8988T (cell line): ENCODE measurements around the gene MCRS1.
"Not testable (repeated sequence)": the region's sequence is repeated elsewhere in the genome, so short reads cannot be mapped to it uniquely, and the experiment has no call there.

ENCODE experiments used
- DNase-seq: peaks from one replicate; pipeline ENCODE4 v3.0.0; 2011

Gene MCRS1, protein sequence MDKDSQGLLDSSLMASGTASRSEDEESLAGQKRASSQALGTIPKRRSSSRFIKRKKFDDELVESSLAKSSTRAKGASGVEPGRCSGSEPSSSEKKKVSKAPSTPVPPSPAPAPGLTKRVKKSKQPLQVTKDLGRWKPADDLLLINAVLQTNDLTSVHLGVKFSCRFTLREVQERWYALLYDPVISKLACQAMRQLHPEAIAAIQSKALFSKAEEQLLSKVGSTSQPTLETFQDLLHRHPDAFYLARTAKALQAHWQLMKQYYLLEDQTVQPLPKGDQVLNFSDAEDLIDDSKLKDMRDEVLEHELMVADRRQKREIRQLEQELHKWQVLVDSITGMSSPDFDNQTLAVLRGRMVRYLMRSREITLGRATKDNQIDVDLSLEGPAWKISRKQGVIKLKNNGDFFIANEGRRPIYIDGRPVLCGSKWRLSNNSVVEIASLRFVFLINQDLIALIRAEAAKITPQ

DNA sequence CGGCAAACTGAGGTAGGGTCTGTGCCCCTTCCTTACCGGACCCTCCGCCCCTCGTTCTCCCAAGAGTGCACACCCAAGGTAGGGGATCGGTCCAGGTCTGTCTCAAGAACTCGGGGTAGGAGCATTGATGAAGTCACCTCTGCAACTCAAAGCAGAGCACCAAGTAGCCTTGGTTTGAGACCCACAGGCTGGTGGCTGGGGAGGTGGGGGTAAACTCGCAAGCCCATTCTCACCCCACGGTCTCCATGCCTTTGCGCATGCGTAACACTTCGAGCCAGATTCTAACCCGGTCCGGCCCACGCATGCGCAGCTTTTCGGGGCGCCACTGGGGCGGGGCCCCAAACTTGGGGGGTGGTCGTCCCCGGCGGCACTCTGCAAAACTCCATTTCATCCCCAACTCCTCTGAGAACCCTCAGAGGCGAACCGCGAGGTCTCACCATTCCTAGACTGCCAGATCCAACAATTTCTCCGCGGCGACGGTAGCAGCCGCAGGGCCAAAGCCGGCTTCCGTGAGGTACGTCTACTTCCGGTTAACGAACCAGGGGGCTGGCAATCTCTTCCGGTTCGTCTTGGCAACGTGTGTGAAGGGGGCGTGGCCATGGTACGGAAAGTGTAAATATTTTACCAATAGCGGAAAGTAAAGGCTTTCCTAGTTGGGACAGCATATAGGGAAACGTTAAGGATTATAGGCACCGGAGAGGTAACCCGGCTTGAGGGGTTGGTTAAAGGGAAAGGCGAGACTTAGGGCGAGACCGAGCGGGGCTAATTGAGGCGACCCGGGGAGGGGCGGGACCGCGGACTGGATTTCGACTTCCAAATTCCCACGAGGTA, at the start of gene MCRS1:
MCRS1 (minus strand) TSS at position 532 of the 831 bp plus-strand sequence. CDS start 1,411 bp downstream, outside the sequence.
- DNase-seq, result peak; percentile 91

DNA sequence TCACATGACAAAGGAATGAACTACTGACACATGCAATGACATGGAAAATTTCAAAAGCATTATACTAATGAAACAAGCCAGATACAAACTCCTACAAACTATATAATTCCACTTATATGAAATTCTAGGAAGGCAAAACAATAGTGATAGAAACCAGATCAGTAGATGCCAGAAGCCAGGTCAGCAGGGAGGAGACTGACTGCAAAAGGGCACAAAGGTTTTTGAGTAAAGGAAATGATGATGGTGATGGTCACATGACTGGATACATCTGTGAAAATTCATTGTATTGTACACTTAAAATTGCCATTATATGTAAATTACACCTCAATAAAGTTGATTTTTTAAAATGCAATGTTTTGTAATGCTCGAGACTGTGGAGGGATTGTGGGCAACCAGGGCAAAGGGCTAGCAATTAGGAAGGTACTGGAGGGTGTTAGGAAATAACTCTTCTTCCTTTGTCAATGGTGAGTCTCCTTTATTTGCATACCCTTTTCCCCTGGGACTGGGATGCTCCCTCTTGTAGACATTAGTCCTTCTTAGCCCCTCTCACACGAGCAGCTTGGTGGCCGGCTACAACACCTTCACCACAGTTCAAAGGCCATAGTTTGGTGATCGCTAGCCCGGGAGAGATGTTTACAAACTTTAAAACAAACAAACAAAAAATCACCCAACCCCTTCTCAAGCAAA, 48.7 kb upstream of the MCRS1 start:
- DNase-seq, result no peak

GRCh38 chr12:49615725-49616124, 47.8 kb upstream of the MCRS1 start:
- DNase-seq, result no peak

DNA sequence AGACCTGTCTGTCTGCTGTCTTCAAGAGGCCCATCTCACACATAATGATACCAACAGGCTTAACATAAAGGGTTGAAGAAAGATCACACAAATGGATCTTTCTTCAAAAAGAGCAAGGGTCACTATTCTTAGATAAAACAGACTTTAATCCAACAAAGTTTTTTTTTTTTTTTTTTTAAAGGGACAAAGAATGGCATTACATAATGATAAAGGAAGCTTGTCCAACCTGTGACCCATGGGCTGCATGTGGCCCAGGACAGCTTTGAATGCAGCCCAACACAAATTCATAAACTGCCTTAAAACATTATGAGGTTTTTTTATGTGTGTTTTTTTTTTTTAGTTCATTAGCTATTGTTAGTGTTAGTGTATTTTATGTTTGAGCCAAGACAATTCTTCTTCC, 44.3 kb upstream of the MCRS1 start:
- DNase-seq, result no peak

DNA sequence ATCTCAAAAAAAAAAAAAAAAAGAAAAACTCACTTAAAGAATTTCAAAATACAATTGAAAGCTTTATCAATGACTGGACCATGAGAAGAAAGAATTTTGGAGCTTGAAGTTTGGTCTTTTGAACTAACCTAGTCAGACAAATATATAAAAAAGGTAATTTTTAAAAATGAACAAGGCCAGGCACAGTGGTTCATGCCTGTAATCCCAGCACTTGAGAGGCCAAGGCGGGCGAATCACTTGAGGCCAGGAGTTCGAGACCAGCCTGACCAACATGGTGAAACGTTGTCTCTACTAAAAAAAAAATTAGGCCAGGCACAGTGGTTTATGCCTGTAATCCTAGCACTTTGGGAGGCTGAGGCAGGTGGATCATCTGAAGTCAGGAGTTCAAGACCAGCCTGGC, 42.8 kb upstream of the MCRS1 start:
- DNase-seq, result not testable (repeated sequence)

DNA sequence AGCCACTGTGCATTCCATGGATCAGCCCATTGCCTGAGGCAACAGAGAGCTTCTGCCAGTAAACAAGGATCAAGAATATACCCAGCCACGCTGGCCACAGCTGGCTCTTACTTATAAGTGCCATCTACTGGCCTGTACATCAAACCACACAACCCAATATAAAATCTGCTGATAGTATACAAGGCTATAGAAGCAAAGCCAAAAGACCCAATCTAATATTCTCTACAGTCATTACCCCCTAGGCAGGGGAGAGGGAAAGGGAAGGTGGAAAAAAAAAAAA, 41.9 kb upstream of the MCRS1 start:
- no peak for DNase-seq

- no peak for DNase-seq
Observed at GRCh38 chr12:49609059-49609874, 41.3 kb upstream of the MCRS1 start.

DNA sequence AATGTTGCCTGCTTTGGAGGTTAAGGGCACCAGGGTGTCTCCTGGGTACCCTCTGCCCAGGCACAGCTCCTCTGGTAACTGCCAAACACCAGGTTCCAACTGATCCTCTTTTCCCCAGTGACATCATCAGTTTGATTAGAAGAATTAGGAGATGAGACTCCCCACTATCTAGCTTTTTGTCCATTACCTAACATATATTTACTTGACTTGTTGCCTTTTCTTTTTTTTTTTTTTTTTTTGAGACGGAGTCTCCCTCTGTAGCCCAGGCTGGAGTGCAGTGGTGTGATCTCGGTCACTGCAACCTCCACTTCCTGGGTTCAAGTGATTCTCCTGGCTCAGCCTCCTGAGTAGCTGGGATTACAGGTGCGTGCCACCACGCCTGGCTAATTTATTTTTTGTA, 37.6 kb upstream of the MCRS1 start, which contains the start of gene FAM186B:
FAM186B (minus strand) TSS at position 101 of the 400 bp plus-strand sequence. CDS start 162 bp downstream, outside the sequence.
- not testable (repeated sequence) for DNase-seq

DNA sequence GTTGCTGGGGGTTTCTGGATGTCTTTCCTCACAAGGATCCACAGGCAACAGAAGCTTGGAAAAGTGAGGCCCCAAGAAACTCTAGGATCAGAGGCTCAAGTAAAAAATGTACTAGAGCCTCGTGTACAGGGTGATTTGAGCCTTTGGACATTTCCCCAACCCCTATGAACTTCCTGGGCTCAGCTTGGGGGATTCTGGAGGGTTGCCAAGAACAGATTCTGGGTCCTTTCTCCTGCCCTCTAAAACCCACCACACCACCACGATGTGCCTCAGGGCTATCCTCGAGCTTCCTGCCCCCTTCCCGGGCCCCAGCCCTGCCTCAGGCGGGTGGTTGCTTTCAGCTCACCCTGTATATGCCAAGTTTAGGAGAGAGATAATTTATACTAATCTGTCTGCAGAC, 36.9 kb upstream of the MCRS1 start:
- no peak for DNase-seq

GRCh38 chr12:49603721-49604120, 35.8 kb upstream of the MCRS1 start:
- DNase-seq, result no peak

- DNase-seq, result no peak
Observed at GRCh38 chr12:49599961-49600360, 32.0 kb upstream of the MCRS1 start.

GRCh38 chr12:49598527-49598926, 30.6 kb upstream of the MCRS1 start:
- no peak for DNase-seq

DNA sequence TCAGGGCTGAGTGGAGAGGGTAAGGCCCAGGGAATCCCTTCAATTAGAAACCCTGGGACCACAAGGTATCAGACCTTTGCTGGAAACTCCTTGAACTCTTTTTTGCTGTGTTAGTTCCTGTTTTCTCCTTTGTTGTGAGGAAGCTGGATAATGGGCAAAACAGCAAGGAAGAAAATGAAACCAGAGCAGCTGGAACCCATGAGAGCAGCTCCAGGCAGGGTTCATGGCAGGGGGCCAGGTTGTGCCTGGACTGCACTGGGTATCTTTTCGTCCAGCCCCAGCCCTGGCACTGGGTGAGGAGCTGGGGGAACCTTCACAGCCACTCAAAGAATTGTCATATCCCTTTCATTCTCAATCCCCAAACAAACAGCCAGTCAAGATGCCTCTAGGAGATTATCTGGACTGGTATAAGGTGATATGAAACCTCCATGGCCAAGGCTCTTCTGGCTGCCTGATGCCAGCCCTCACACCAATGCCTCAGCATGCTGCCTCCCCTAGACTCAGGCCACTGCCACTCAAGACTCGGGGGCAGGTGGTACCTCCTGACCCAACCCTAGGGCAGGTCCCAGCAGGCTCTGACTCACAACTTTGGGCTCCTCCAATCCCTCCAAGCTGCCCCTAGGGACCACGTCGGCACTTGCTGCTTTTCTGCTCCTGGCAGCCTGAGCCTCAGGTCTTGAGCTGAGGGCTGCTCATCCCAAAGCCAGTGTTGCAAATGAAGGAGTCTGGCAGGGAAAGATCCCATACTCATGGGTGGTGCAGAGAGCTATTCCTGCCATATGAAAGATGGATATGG, 21.0 kb upstream of the MCRS1 start:
- DNase-seq, result no peak

DNA sequence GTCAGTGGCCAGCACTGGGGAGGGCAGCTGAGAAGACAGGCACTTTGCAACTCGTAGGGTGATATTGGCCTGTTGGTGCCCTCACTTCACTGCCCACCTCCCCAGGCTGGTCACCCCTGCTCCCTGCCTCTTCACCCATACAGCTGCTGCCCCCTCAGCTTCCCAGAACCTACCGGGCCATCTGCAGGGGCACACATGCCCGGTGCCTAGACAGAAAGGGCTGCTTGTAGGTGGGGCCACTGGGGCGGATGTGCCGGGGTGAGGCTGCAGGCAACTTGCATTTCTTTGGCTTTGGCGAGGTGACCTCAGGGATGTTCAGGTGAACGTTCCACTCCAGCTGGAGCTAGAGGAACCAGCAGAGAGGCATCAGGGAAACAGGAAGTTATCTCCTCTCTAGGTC, 20.3 kb upstream of the MCRS1 start:
- no peak for DNase-seq

- DNase-seq, result no peak
Observed at GRCh38 chr12:49587174-49587908, 19.4 kb upstream of the MCRS1 start.

GRCh38 chr12:49585477-49586459, 17.8 kb upstream of the MCRS1 start:
- no peak for DNase-seq

DNA sequence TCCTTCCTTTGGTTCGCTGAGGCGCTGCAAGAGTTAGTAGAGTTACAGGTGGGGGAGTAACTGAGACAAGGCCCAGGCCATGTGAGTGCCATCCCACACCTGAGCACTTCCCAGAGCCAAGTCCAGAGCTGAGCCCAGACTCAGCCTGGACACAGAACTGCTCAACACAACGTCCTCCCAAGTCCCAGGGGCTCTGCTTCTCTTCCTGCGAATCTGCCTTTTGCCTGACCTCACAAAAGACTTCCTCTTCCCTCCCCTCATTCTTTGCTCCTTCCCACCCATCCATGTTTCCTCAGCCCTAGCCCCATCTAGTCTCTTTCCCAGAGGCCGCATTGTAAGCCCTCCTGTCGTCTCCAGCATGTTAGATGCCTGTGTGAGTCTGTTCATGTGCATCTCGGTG, 16.6 kb upstream of the MCRS1 start:
- no peak for DNase-seq

DNA sequence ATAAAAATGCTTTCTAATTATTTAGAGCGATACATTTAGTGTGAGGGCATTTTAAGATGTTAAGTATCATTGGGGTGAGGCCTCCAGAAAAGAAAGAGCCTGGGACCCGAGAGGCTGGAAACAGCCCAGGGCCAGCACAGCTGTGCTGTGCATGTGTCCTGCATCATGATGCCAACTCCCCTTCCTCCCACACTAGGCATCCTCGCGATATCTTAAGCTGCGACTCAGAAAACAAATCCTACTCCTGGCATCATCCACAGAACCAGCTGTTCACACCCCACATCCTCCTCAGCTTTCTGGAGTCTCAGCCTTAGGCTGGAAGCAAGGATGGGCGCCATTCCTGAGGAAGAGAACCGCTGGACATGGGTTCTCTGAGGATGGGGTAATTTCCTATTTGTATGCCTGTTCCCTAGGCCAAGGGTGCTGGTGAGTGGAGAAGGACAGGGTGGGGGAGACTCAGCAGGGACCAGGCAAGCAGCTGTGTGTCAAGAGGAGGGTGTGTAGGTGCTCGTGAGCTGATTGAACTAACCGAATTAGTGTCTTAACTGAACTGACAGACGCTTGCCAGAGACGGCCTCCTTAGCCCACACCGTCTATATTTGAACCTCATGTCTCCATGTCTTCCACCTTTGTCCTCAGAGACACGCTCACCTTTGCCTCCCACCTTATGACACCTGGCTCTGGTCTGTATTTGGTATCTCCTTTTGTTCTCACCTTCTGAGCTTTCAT, 15.6 kb upstream of the MCRS1 start:
- DNase-seq, result no peak

GRCh38 chr12:49582850-49583249, 14.9 kb upstream of the MCRS1 start:
- DNase-seq, result no peak
